GM21528 (cell line): ENCODE measurements around the gene FBLN1.
"Not testable (repeated sequence)": the region's sequence is repeated elsewhere in the genome, so short reads cannot be mapped to it uniquely, and the experiment has no call there.

Source experiments
- ATAC-seq: cut with Tn5 transposase; IDR thresholded peaks from one replicate; pipeline ENCODE4 v1.9.1; 2021; ENCODE audit warnings: mild to moderate bottlenecking, moderate library complexity; ENCODE audit not compliant: unreplicated experiment, low FRiP score

The FBLN1 gene

GRCh38 chr22:45599836-45600577 lies 97.3 kb downstream of the FBLN1 start:
- ATAC-seq: no peak

GRCh38 chr22:45600790-45601730 lies 98.4 kb downstream of the FBLN1 start:
- ATAC-seq: no peak

GRCh38 chr22:45602004-45602733 lies 99.5 kb downstream of the FBLN1 start:
- no peak for ATAC-seq

GRCh38 chr22:45602824-45603595 lies 100.3 kb downstream of the FBLN1 start:
- no peak for ATAC-seq

- no peak for ATAC-seq
Measured at GRCh38 chr22:45603619-45604018, 100.9 kb downstream of the FBLN1 start.

- not testable (repeated sequence) for ATAC-seq
Measured at GRCh38 chr22:45608045-45608444, 105.4 kb downstream of the FBLN1 start.

GRCh38 chr22:45608763-45609180 lies 106.1 kb downstream of the FBLN1 start:
- ATAC-seq: no peak

- ATAC-seq: no peak
Measured at GRCh38 chr22:45612451-45612901, 109.8 kb downstream of the FBLN1 start.

GRCh38 chr22:45612940-45613339 lies 110.3 kb downstream of the FBLN1 start:
- no peak for ATAC-seq

- ATAC-seq: no peak
Measured at GRCh38 chr22:45615364-45615763, 112.7 kb downstream of the FBLN1 start.

- no peak for ATAC-seq
Measured at GRCh38 chr22:45616432-45616831, 113.7 kb downstream of the FBLN1 start.

- no peak for ATAC-seq
Measured at GRCh38 chr22:45617948-45618347, 115.3 kb downstream of the FBLN1 start.

- no peak for ATAC-seq
Measured at GRCh38 chr22:45620706-45621105, 118.0 kb downstream of the FBLN1 start.

- no peak for ATAC-seq
Measured at GRCh38 chr22:45621836-45622600, 119.3 kb downstream of the FBLN1 start.

GRCh38 chr22:45623464-45624145 lies 120.9 kb downstream of the FBLN1 start:
- ATAC-seq: not testable (repeated sequence)

- ATAC-seq: no peak
Measured at GRCh38 chr22:45626198-45626651, 123.5 kb downstream of the FBLN1 start.

- ATAC-seq: no peak
Measured at GRCh38 chr22:45627489-45628233, 125.0 kb downstream of the FBLN1 start.

- no peak for ATAC-seq
Measured at GRCh38 chr22:45628515-45628914, 125.8 kb downstream of the FBLN1 start.
